Ascending aorta (tissue), 2 donors: Measurements from ENCODE around the gene FLT3LG. TPM values are rescaled to one million over a fixed set of nuclear protein-coding genes. Genes with fewer than 3 reads are reported as not detected.
"Not testable (repeated sequence)": the region's sequence is repeated elsewhere in the genome, so short reads cannot be mapped to it uniquely, and the experiment has no call there.

Source experiments
- DNase-seq, 2 donors: peaks; one replicate each; pipeline ENCODE4 v3.0.0-alpha.2; 2019; ENCODE audit warnings: low spot score in 2 of 2
- H3K27ac ChIP-seq, 2 donors: fragments of 200-600 bp; sonication (generic); one replicate each; pipeline ENCODE4 v1.5.1; 2016 to 2017; ENCODE audit warnings: mild to moderate bottlenecking in 1 of 2
- H3K27me3 ChIP-seq: fragments of 200-600 bp; sonication (generic); one replicate; pipeline ENCODE4 v1.5.1; 2017
- H3K36me3 ChIP-seq, 2 donors: fragments of 200-600 bp; sonication (generic); one replicate each; pipeline ENCODE4 v1.5.1; 2016
- H3K4me1 ChIP-seq, 2 donors: fragments of 200-600 bp; sonication (generic); one replicate each; pipeline ENCODE4 v1.5.1; 2016 to 2017; ENCODE audit warnings: mild to moderate bottlenecking in 1 of 2
- H3K4me3 ChIP-seq, 2 donors: fragments of 200-600 bp; sonication (generic); one replicate each; pipeline ENCODE4 v1.5.1; 2016 to 2017; ENCODE audit warnings: mild to moderate bottlenecking in 1 of 2
- H3K9me3 ChIP-seq, 2 donors: fragments of 200-600 bp; sonication (generic); one replicate each; pipeline ENCODE4 v1.5.1; 2016
- CTCF ChIP-seq, 3 experiments: fragments of 200-600 bp in 2 of 3; fragments of 450-650 bp in 1 of 3; sonication (generic) in 2 of 3; IDR thresholded peaks; one replicate each; pipeline ENCODE4 v1.5.1; 2016 to 2019; ENCODE audit warnings: antibody characterized with exemption in 3 of 3, mild to moderate bottlenecking in 1 of 3, moderate library complexity in 1 of 3
- intact Hi-C: fragments of 100-400 bp; cut with DNase I; formaldehyde crosslinking; loops from one replicate; pipeline ENCODE4 v1.15.1; 2023
- total RNA-seq: library from RNA; depleted of rRNA; stranded (reverse); fragments of >200 nt; gene quantifications from one replicate; pipeline ENCODE4 v1.1.0, GENCODE V29; 2016

Gene FLT3LG
- total RNA-seq, 1 donor from 2014 or later: 37.3 TPM

DNA sequence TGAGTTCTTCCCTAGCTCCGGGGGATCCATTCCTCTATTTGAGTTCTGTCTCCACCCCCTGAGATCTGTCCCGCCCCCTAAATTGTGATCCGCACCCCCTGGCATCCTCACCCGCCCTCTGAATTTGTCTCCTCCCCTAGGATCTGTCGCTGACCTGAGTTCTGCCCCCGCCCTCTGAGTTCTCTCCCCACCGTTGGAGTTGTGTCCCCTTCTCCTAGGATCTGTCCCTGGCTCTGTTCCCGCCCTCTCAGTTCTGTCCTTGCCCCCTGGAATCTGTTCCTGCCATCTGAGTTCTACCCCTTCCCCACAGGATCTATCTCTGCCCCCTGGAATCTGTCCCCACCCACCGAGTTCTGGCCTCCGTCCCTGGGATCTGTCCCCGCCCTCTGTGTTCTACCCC lies 31.7 kb upstream of the FLT3LG start:
- Histone ChIP-seq H3K4me3 (peak overlapping the region; percentile 55 to 75), H3K4me1 (no peaks in the 10 kb centered on the region), H3K9me3 (no peaks in the 10 kb centered on the region), H3K27ac (peak overlapping the region; percentile 36 to 66), H3K27me3 (peaks cover 12% of the 10 kb centered on the region), H3K36me3 (peaks cover 0 to 7% of the 10 kb centered on the region in 2 donors)
- intact Hi-C loops: loop anchor here (2.0 kb wide), 1 partner anchor 216 kb away; no protein-coding TSS in a partner anchor
- TF ChIP-seq CTCF (IDR thresholded peaks at IDR 0.05): no peak
- no peak for DNase-seq

DNA sequence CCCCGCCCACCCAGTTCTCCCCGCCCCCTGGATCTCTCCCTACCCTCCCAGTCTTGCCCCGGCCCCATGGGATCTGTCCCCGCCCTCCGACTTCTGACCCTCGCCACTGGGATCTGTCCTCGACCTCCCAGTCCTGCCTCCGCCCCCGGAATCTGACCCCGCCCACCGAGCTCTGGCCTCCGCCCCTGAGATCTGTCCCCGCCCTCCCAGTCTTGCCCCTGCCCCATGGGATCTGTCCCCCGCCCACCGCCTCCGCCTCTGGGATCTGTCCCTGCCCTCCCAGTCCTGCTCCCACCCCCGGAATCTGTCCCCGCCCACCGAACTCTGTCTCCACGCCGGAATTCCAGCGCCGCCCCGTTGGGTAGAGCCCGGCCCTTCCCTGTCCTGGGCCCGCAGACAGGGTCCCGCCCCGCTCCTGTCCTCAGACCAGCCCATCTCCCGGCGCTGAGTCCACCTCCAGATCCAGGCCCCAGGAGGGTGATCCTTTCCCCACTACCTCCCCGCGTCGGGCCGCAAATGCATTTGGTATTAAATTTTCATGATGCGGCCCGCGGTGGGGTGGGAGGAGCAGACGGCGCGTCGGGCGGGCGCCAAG lies 31.1 kb upstream of the FLT3LG start:
- no peaks in the 10 kb centered on the region for H3K9me3 ChIP-seq
- H3K36me3 ChIP-seq: peaks cover 0 to 8% of the 10 kb centered on the region in 2 donors
- peak overlapping the region; percentile 62 to 66 for H3K27ac ChIP-seq
- peaks cover 10% of the 10 kb centered on the region for H3K27me3 ChIP-seq
- intact Hi-C loops: loop anchor here (1.0 to 2.0 kb wide), 4 partner anchors 51 to 216 kb away; partner anchors contain the start of gene DKKL1
- peak; percentile 70 to 96 for DNase-seq
- peak overlapping the region; percentile 55 to 75 for H3K4me3 ChIP-seq
- H3K4me1 ChIP-seq: no peaks in the 10 kb centered on the region
- no peak for TF ChIP-seq CTCF (IDR thresholded peaks at IDR 0.05)

DNA sequence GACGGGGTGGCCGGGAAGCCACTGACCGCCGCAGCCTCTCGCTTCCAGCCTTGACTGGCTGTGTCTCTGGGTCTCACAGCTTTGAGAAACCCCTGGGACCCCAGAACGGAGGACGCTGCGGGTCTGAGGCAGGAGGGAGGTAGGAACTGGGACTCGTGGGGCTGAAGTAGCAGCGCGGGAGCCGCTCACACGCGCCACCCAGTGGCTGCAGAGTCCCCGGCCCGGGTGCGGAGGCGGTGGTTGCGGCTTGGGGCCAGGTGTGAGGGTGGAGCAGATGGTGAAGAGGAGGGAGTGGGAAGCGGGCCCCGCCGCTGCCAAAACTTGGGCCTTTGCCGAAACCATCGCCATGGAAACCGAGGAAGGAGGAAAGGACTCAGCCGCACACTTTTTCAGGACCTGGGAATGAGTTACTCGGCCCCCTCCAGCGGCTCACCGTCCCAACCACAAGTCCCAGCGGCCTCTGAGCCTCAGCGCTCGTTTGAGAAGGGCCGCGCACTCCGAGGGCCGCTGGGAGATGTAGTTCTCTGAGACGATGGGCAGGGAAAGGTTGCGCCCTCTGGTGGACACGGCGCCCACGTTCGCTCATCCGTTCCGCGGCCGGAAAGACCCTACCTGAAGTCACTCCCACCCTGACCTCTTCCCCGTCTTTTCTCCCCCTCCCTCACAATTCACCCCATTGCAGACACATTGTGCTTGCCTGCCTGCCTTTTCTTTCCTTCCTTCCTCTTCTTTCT lies 30.5 kb upstream of the FLT3LG start:
- peak overlapping the region; percentile 62 to 66 for H3K27ac ChIP-seq
- peaks cover 0 to 8% of the 10 kb centered on the region in 2 donors for H3K36me3 ChIP-seq
- H3K4me1 ChIP-seq: no peaks in the 10 kb centered on the region
- peak; percentile 77 to 90 (median 78) for TF ChIP-seq CTCF (IDR thresholded peaks at IDR 0.05)
- peaks cover 10% of the 10 kb centered on the region for H3K27me3 ChIP-seq
- no peaks in the 10 kb centered on the region for H3K9me3 ChIP-seq
- peak overlapping the region; percentile 55 to 75 for H3K4me3 ChIP-seq
- DNase-seq: peak; percentile 76 to 98
- intact Hi-C loops: loop anchor here (1.0 to 2.0 kb wide), 4 partner anchors 51 to 217 kb away; partner anchors contain the start of gene DKKL1

DNA sequence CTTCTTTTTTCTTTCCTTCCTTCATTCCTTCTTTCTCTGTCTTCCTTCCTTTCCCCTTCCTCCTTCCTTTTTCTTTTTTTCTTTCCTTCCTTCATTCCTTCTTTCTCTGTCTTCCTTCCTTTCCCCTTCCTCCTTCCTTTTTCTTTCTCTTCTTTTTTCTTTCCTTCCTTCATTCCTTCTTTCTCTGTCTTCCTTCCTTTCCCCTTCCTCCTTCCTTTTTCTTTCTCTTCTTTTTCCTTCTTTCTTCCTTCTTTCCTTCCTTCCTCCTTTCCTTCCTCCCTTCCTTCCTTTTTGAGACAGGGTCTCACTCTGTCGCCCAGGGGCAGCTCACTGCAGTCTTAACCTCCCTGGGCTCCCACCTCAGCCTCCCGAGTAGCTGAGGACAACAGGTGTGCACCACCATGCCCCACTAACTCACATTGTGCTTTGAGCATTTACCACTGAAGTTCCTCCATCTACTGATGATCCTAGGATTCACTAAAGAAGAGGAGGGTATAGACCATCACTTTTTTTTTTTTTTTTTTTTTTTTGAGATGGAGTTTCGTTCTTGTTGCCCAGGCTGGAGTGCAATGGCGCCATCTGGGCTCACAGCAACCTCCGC lies 29.8 kb upstream of the FLT3LG start:
- not testable (repeated sequence) for H3K4me1 ChIP-seq

DNA sequence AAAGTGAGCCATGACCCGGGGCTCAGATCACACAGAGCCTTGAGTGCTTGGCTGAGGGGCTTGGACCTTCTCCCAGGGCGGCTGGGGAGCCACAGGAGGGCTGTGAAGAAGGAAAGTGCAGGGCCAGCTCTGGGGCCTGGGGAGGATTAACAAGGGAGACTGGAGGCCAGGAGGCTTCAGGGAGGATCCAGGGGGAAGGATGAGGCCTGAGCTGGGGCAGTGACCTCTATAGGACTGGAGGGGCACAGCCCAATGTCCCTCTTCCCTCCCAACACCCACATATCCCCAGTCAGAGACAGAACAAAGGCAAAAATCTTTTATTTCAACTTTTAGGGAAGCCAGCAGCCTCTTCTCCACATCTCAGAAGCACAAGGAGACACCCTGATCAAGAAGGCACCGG lies 28.0 kb upstream of the FLT3LG start:
- Histone ChIP-seq H3K4me1 (peaks cover 0 to 6% of the 10 kb centered on the region in 2 donors), H3K36me3 (peaks cover 8 to 16% of the 10 kb centered on the region in 2 donors), H3K9me3 (no peaks in the 10 kb centered on the region), H3K4me3 (no peak overlapping the region), H3K27me3 (peaks cover 3% of the 10 kb centered on the region), H3K27ac (no peak overlapping the region)
- TF ChIP-seq CTCF (IDR thresholded peaks at IDR 0.05): no peak
- DNase-seq: no peak
- intact Hi-C loops: no loop called here

More for the DNA sequence above, 29.8 kb upstream of the FLT3LG start:
- Histone ChIP-seq H3K36me3 (peaks cover 5 to 14% of the 10 kb centered on the region in 2 donors), H3K27ac (peak overlapping the region in 1 of 2 donors; percentile 66), H3K4me3 (peak overlapping the region in 1 of 2 donors; percentile 75)
- H3K27me3 ChIP-seq, H3K9me3 ChIP-seq, intact Hi-C loops, DNase-seq: not testable (repeated sequence)
